Fibroblast of lung (primary cell): ENCODE measurements around the gene RAP1A. TPM values are rescaled to one million over a fixed set of nuclear protein-coding genes. Genes with fewer than 3 reads are reported as not detected.

Experiments
- DNase-seq, 2 donors: peaks; one replicate each; pipeline versions ENCODE4 v3.0.0 to v3.0.0-alpha.2; 2010; ENCODE audit warnings: low read depth in 2 of 2
- H2AFZ ChIP-seq: 2 replicates; pipeline ENCODE4 v1.5.1; 2012; ENCODE audit warnings: low read length, control low read depth, inconsistent platforms
- H3K27ac ChIP-seq: 2 replicates; pipeline ENCODE4 v1.5.1; 2011; ENCODE audit warnings: low read length, control low read depth; ENCODE audit not compliant: insufficient read depth
- H3K27me3 ChIP-seq: 2 replicates; pipeline ENCODE4 v1.5.1; 2011; ENCODE audit warnings: mild to moderate bottlenecking, low read length; ENCODE audit not compliant: control insufficient read depth, insufficient read depth
- H3K36me3 ChIP-seq: 2 replicates; pipeline ENCODE4 v1.5.1; 2011; ENCODE audit warnings: low read length; ENCODE audit not compliant: control insufficient read depth, insufficient read depth
- H3K4me1 ChIP-seq: 2 replicates; pipeline ENCODE4 v1.5.1; 2011; ENCODE audit warnings: low read length; ENCODE audit not compliant: control insufficient read depth, insufficient read depth; ENCODE audit errors: extremely low read depth
- H3K4me2 ChIP-seq: 2 replicates; pipeline ENCODE4 v1.5.1; 2011; ENCODE audit warnings: low read length, control low read depth; ENCODE audit not compliant: insufficient read depth; ENCODE audit errors: extremely low read depth
- H3K4me3 ChIP-seq, 4 experiments: fragments of 200-600 bp in 1 of 4; sonication (generic) in 1 of 4; replicated peaks in 1 of 4; 2 replicates each; pipeline ENCODE4 v1.5.1; 2011 to 2016; ENCODE audit warnings: low read length in 4 of 4, low read depth in 3 of 4, mild to moderate bottlenecking in 3 of 4, control low read depth in 2 of 4, inconsistent platforms in 1 of 4, mixed read lengths in 1 of 4; ENCODE audit not compliant: insufficient read depth in 1 of 4; ENCODE audit errors: control extremely low read depth in 1 of 4
- H3K79me2 ChIP-seq: 2 replicates; pipeline ENCODE4 v1.5.1; 2012; ENCODE audit warnings: mild to moderate bottlenecking, low read length, inconsistent platforms; ENCODE audit not compliant: control insufficient read depth, insufficient read depth
- H3K9ac ChIP-seq: 2 replicates; pipeline ENCODE4 v1.5.1; 2011; ENCODE audit warnings: mild to moderate bottlenecking, low read length, control low read depth; ENCODE audit not compliant: insufficient read depth
- H3K9me3 ChIP-seq: 2 replicates; pipeline ENCODE4 v1.5.1; 2012; ENCODE audit warnings: low read depth, low read length; ENCODE audit not compliant: control insufficient read depth, insufficient read depth
- H4K20me1 ChIP-seq: 2 replicates; pipeline ENCODE4 v1.5.1; 2011; ENCODE audit warnings: low read length; ENCODE audit not compliant: control insufficient read depth, insufficient read depth; ENCODE audit errors: extremely low read depth
- CTCF ChIP-seq, 2 donors: IDR thresholded peaks in 1 of 2; conservative IDR thresholded peaks in 1 of 2; 1 replicate in 1 of 2; 2 replicates in 1 of 2; pipeline ENCODE4 v1.5.1; 2011 to 2012; ENCODE audit warnings: low read length in 2 of 2, control low read depth in 1 of 2, inconsistent platforms in 1 of 2, low read depth in 1 of 2, mild to moderate bottlenecking in 1 of 2
- EZH2 ChIP-seq: IDR thresholded peaks from 2 replicates; pipeline ENCODE4 v1.5.1; 2012; ENCODE audit warnings: low read length, control low read depth, mild to moderate bottlenecking; ENCODE audit errors: missing control alignments
- polyA plus RNA-seq, 2 donors: library from polyadenylated mRNA; depleted of rRNA in 1 of 2; stranded (reverse) in 1 of 2; unstranded in 1 of 2; fragments of >200 nt; gene quantifications; 2 replicates each; pipeline ENCODE4 v1.2.1, GENCODE V29; 2011 to 2012; ENCODE audit warnings: missing spikeins in 1 of 2
- total RNA-seq: library from RNA; depleted of rRNA; stranded (reverse); fragments of >200 nt; gene quantifications from 2 replicates; pipeline ENCODE4 v1.2.1, GENCODE V29; 2014

Gene RAP1A
- total and polyA plus RNA-seq, 2 donors (not counting 1 experiment from before 2014, with no cell fraction given), result 13.5 to 99.5 TPM

GRCh38 chr1:111750856-111751255, 131.3 kb downstream of the RAP1A start:
- Histone ChIP-seq H3K4me1 (peaks cover 5% of the 10 kb centered on the region), H3K9me3 (no peaks in the 10 kb centered on the region), H2AFZ (no peak overlapping the region), H3K36me3 (no peaks in the 10 kb centered on the region), H3K79me2 (no peaks in the 10 kb centered on the region), H3K9ac (no peak overlapping the region), H3K4me3 (no peak overlapping the region), H3K27ac (no peak overlapping the region), H4K20me1 (no peaks in the 10 kb centered on the region), H3K27me3 (no peaks in the 10 kb centered on the region), H3K4me2 (no peak overlapping the region)
- TF ChIP-seq EZH2, result no peak
- no peak for TF ChIP-seq CTCF (conservative IDR thresholded peaks at IDR 0.05 in 1 of 2, IDR thresholded peaks at IDR 0.05 in 1 of 2; ENCODE audit: low read depth in 1 of 2, low read length in 2 of 2)
- DNase-seq, result no peak

- Histone ChIP-seq H3K27me3 (no peaks in the 10 kb centered on the region), H3K9me3 (no peaks in the 10 kb centered on the region), H2AFZ (no peak overlapping the region), H3K4me3 (no peak overlapping the region), H3K36me3 (no peaks in the 10 kb centered on the region), H4K20me1 (no peaks in the 10 kb centered on the region), H3K4me2 (no peak overlapping the region), H3K4me1 (peaks cover under 1% of the 10 kb centered on the region), H3K27ac (no peak overlapping the region), H3K79me2 (peaks cover 8% of the 10 kb centered on the region), H3K9ac (no peak overlapping the region)
- TF ChIP-seq CTCF (conservative IDR thresholded peaks at IDR 0.05 in 1 of 2, IDR thresholded peaks at IDR 0.05 in 1 of 2; ENCODE audit: low read depth in 1 of 2, low read length in 2 of 2) (no peak), EZH2 (no peak)
- DNase-seq, result no peak
Observed at GRCh38 chr1:111751906-111752575, 132.5 kb downstream of the RAP1A start.

- no peaks in the 10 kb centered on the region for H4K20me1 ChIP-seq
- no peaks in the 10 kb centered on the region for H3K27me3 ChIP-seq
- H3K9ac ChIP-seq, result peak overlapping the region; percentile 90
- peaks cover 2% of the 10 kb centered on the region for H3K4me1 ChIP-seq
- TF ChIP-seq CTCF (conservative IDR thresholded peaks at IDR 0.05 in 1 of 2, IDR thresholded peaks at IDR 0.05 in 1 of 2; ENCODE audit: low read depth in 1 of 2, low read length in 2 of 2), result no peak
- TF ChIP-seq EZH2, result no peak
- peak overlapping the region; percentile 98 for H3K27ac ChIP-seq
- H3K4me2 ChIP-seq, result peak overlapping the region; percentile 86
- H3K4me3 ChIP-seq, result peak overlapping the region; percentile 71 to 92 (median 90)
- H3K79me2 ChIP-seq, result peaks cover 19% of the 10 kb centered on the region
- H3K9me3 ChIP-seq, result no peaks in the 10 kb centered on the region
- H3K36me3 ChIP-seq, result no peaks in the 10 kb centered on the region
- DNase-seq, result peak; percentile 45 to 57
- H2AFZ ChIP-seq, result peak overlapping the region; percentile 96
Observed at GRCh38 chr1:111754984-111755330, 135.4 kb downstream of the RAP1A start.
